Activated T-cell treated with anti-CD3 and anti-CD28 coated beads, Interleukin-2, amount 50 U/mL, for 4 hours (primary cell): Measurements from ENCODE around the gene SIRPA. TPM values are rescaled to one million over a fixed set of nuclear protein-coding genes. Genes with fewer than 3 reads are reported as not detected.

ENCODE experiments used
- ATAC-seq, 2 donors: fragments of 200-7000 bp; cut with Tn5 transposase; one replicate each; pipeline ENCODE4 v1.10.0; 2021
- DNase-seq: peaks from one replicate; pipeline ENCODE4 v3.0.0-alpha.2; 2020
- H3K27me3 Mint-ChIP-seq: one replicate; pipeline ENCODE4 v1.8.0; 2021; ENCODE audit warnings: low read depth, mixed read lengths
- H3K36me3 Mint-ChIP-seq: one replicate; pipeline ENCODE4 v1.8.0; 2022; ENCODE audit warnings: mixed read lengths; ENCODE audit not compliant: insufficient read depth
- H3K4me1 Mint-ChIP-seq: one replicate; pipeline ENCODE4 v1.8.0; 2021; ENCODE audit warnings: low read depth, mixed read lengths
- H3K4me3 Mint-ChIP-seq: one replicate; pipeline ENCODE4 v1.8.0; 2021; ENCODE audit warnings: mild to moderate bottlenecking, moderate library complexity, mixed read lengths
- H3K9me3 Mint-ChIP-seq: one replicate; pipeline ENCODE4 v1.8.0; 2021; ENCODE audit warnings: mixed read lengths
- total RNA-seq, 3 donors: library from RNA; stranded (reverse); gene quantifications; one replicate each; pipeline ENCODE4 v1.2.1, GENCODE V29; 2021

SIRPA gene
- total RNA-seq, 3 donors from 2014 or later = 0.26 to 0.84 (median 0.33) TPM

DNA sequence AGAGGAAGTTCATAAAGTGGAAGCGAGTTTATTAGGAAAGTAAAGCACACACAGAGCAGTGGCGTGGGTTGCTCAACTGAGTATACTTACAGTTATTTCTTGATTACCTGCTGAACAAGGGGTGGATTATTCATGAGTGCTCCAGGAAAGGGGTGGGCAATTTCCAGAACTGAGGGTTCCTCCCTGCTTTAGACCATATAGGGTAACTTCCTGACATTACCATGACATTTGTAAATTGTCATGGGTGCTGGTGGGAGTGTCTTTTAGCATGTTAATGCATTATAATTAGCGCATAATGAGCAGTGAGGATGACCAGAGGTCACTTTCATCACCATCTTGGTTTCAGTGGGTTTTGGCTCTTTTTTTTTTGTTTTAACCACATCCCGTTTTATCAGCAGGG, 68.9 kb downstream of the SIRPA start:
- Mint-ChIP-seq H3K36me3 (no peaks in the 10 kb centered on the region), H3K27me3 (peaks cover 30% of the 10 kb centered on the region), H3K4me1 (peaks cover 8% of the 10 kb centered on the region), H3K4me3 (no peak overlapping the region), H3K9me3 (no peaks in the 10 kb centered on the region)
- DNase-seq (no peak), ATAC-seq (no peak)

DNA sequence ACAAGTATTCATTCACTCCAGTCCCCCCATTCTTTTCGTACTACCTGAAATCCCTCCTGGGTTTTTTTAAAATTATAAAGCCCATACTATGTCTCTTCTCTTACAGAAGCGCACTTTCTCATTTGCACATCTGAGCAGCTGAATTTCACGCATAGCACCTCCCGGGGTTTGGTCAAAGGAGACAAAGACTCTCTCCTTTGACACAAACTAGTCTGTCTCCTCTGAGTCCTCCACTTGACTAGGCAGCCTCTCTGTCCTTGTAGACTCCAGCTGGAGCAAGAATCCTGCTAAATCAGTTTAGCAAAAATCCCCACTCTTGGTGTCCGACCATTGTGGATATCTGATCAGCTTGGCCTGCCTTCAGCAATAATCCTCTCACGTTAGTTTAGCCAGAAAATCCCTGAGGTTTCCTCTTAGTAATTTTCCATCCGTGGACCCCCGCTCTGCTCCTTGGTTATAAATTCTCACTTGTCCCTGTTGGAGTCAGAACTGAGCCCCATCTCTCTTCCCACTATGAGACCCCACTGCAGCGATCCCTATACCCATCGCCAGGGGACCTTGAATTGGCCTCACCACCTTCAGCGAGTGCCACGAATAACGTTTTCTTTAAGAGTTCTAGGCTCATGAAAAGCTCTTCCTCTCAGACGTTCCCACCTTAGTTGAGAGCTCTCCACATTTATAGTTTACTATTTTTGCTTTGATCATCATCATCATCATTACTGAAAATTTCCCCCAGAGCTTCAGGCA, 69.6 kb downstream of the SIRPA start:
- H3K36me3 Mint-ChIP-seq = no peaks in the 10 kb centered on the region
- peak; percentile 32 to 47 for ATAC-seq
- DNase-seq = no peak
- H3K27me3 Mint-ChIP-seq = peaks cover 27% of the 10 kb centered on the region
- peaks cover 8% of the 10 kb centered on the region for H3K4me1 Mint-ChIP-seq
- H3K4me3 Mint-ChIP-seq = peak overlapping the region; percentile 71
- H3K9me3 Mint-ChIP-seq = no peaks in the 10 kb centered on the region

GRCh38 chr20:1965520-1966351, 70.5 kb downstream of the SIRPA start:
- peak overlapping the region; percentile 71 for H3K4me3 Mint-ChIP-seq
- no peaks in the 10 kb centered on the region for H3K9me3 Mint-ChIP-seq
- no peaks in the 10 kb centered on the region for H3K36me3 Mint-ChIP-seq
- ATAC-seq (peak; percentile 90), DNase-seq (peak; percentile 81)
- peaks cover 8% of the 10 kb centered on the region for H3K4me1 Mint-ChIP-seq
- peaks cover 26% of the 10 kb centered on the region for H3K27me3 Mint-ChIP-seq

DNA sequence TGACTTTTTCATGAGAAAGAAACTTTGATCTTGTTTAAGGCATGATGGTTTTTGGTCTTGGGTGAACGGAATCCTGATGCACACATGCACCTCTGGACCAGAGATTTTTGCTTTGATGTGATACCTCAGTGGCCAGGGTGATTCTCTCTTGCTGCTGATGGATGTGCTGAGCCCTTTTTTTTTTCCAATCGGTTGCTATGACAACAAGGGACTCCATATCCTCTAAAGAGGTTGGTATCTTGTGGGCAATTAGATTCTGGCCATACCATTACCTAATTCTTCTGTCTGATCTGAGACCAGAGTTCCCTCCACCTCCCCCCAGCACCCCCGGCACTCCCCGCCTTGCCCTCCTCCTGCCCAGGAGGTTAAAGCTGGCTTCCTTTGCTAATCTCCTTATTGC, 73.8 kb downstream of the SIRPA start:
- DNase-seq (no peak), ATAC-seq (no peak)
- H3K36me3 Mint-ChIP-seq = no peaks in the 10 kb centered on the region

GRCh38 chr20:1971893-1972586, 76.8 kb downstream of the SIRPA start:
- H3K36me3 Mint-ChIP-seq = no peaks in the 10 kb centered on the region
- ATAC-seq (no peak), DNase-seq (no peak)
- no peaks in the 10 kb centered on the region for H3K4me1 Mint-ChIP-seq
- H3K4me3 Mint-ChIP-seq = no peak overlapping the region
- no peaks in the 10 kb centered on the region for H3K9me3 Mint-ChIP-seq
- H3K27me3 Mint-ChIP-seq = peaks cover 16% of the 10 kb centered on the region

More for the DNA sequence above, 73.8 kb downstream of the SIRPA start:
- peaks cover 8% of the 10 kb centered on the region for H3K4me1 Mint-ChIP-seq
- H3K9me3 Mint-ChIP-seq = no peaks in the 10 kb centered on the region
- no peak overlapping the region for H3K4me3 Mint-ChIP-seq
- H3K27me3 Mint-ChIP-seq = peaks cover 26% of the 10 kb centered on the region

DNA sequence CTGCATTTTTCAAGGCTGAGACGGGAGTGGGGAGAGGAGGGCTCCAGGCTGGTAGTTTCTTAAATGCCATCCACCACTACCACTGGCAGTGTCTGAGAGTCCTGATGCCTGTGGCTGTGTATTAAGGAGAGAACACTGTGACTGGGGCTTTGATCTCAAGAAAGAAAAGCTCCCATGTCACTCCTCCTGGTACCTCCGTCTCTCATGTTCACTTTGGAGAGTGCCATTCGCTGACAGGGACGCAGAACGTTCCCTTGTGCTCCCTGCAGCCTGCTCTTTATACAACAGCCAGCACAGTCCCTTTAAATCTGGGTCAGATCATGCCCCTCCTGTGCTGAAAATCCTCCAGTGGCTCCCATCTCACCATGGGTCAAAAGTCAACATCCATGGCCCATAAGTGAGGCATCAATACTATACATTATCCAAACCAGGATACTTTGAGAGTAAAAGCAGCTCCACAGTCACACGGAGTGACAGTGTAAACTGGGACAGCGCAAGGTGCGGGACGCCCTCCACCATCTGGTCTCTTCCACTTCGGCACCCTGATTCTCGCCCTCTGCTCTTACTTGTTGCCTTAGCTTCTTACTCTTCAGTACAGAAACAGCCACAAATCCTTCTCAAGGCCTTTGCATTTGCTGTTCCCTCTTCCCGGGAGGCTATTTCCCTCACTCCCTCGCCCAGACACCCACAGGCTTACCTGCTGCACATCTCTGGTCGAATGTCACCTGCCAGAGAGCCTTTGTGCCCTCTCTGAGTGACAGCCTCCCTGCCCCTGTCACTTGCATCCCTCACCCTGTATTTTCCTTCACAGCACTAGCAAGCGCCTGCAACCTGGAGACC, 78.6 kb downstream of the SIRPA start:
- Mint-ChIP-seq H3K27me3 (peaks cover 18% of the 10 kb centered on the region), H3K4me1 (no peaks in the 10 kb centered on the region), H3K9me3 (no peaks in the 10 kb centered on the region), H3K36me3 (no peaks in the 10 kb centered on the region), H3K4me3 (no peak overlapping the region)
- DNase-seq = no peak
- no peak for ATAC-seq

DNA sequence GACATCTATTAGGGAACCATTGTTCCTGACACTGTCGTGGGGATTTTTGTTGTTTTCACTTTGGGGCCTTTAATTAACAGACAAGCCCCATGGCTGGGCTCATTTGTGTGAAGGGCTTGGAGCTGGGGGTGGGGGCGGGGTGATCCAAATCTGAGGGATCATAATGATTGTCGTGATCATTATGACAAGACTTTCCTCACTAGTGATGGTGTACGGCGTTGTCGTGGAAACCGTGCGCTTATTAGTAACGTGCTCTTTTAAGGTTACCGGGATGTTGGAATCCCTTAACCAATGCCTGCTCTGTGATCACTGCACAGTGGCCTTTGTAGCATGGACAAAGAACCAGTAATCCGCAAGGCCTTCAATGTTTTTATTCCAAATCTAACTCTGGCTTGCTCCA, 80.1 kb downstream of the SIRPA start:
- DNase-seq = no peak
- H3K4me1 Mint-ChIP-seq = no peaks in the 10 kb centered on the region
- H3K36me3 Mint-ChIP-seq = no peaks in the 10 kb centered on the region
- H3K4me3 Mint-ChIP-seq = no peak overlapping the region
- no peak for ATAC-seq
- H3K9me3 Mint-ChIP-seq = no peaks in the 10 kb centered on the region
- peaks cover 28% of the 10 kb centered on the region for H3K27me3 Mint-ChIP-seq

- no peaks in the 10 kb centered on the region for H3K4me1 Mint-ChIP-seq
- H3K4me3 Mint-ChIP-seq = no peak overlapping the region
- peaks cover 31% of the 10 kb centered on the region for H3K27me3 Mint-ChIP-seq
- H3K36me3 Mint-ChIP-seq = no peaks in the 10 kb centered on the region
- H3K9me3 Mint-ChIP-seq = no peaks in the 10 kb centered on the region
- DNase-seq (no peak), ATAC-seq (no peak)
Observed at GRCh38 chr20:1979106-1979778, 84.0 kb downstream of the SIRPA start.

- no peak overlapping the region for H3K4me3 Mint-ChIP-seq
Observed at GRCh38 chr20:1982686-1983085, 87.5 kb downstream of the SIRPA start.

DNA sequence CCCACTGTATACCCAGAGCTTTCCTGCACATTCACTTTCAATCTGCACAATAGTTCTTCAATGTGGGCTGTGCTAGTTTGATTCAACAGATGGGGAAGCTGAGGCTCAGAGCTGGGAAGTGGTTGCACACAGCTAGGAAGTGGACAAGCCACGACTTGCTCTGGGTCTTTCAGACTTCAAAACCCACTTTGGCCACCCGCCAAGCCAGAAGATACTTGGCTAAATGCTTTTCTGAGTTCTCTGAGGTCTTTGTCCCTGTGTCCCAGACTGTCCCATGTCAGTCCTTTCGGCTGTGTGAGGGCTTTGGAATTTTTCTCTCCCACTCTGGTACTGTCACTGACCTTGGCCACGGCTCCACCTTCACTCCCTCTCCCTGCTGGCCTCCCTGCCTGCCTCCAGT, 88.1 kb downstream of the SIRPA start:
- no peaks in the 10 kb centered on the region for H3K4me1 Mint-ChIP-seq

More at GRCh38 chr20:1982686-1983085, 87.5 kb downstream of the SIRPA start:
- ATAC-seq (no peak), DNase-seq (no peak)
- Mint-ChIP-seq H3K4me1 (no peaks in the 10 kb centered on the region), H3K36me3 (no peaks in the 10 kb centered on the region), H3K9me3 (no peaks in the 10 kb centered on the region), H3K27me3 (peaks cover 40% of the 10 kb centered on the region)

DNA sequence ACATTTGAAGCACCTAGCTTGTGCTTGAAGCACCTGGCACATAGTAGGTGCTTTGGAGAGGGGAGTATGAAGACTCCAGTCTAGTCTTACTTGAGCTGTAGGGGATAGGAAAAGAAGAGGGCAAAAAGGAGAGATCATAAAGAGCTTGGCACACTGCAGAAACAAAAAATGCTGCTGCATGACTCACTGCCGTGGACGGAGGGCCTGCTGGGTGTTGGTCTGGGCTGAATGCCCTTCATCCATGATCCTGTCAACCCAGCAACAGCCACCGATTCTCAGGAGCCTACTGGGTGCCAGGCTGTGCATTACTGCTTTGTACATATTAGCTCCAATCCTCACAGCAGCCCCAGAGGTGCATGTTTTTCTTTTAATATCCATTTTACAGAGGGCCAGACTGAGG, 92.6 kb downstream of the SIRPA start:
- H3K36me3 Mint-ChIP-seq = no peaks in the 10 kb centered on the region

More for the DNA sequence above, 88.1 kb downstream of the SIRPA start:
- ATAC-seq (no peak), DNase-seq (no peak)
- Mint-ChIP-seq H3K4me3 (no peak overlapping the region), H3K36me3 (no peaks in the 10 kb centered on the region), H3K9me3 (no peaks in the 10 kb centered on the region), H3K27me3 (peaks cover 41% of the 10 kb centered on the region)

More for the DNA sequence above, 92.6 kb downstream of the SIRPA start:
- no peak for DNase-seq
- Mint-ChIP-seq H3K4me3 (no peak overlapping the region), H3K9me3 (no peaks in the 10 kb centered on the region), H3K4me1 (no peaks in the 10 kb centered on the region), H3K27me3 (peaks cover 32% of the 10 kb centered on the region)
- ATAC-seq = no peak
